Loucy (cell line): Measurements from ENCODE around the gene DNAJB13.

ENCODE experiments used
- H2AFZ ChIP-seq: fragments of 200-600 bp; sonication (generic); 2 replicates; pipeline ENCODE4 v1.6.0; 2016; ENCODE audit warnings: antibody characterized with exemption, mild to moderate bottlenecking, low read length, moderate library complexity
- H3F3A ChIP-seq: fragments of 200-600 bp; 2 replicates; pipeline ENCODE4 v1.6.0; 2016; ENCODE audit warnings: antibody characterized with exemption, low read depth, mild to moderate bottlenecking
- H3K27me3 ChIP-seq: fragments of 200-600 bp; sonication (generic); 2 replicates; pipeline ENCODE4 v1.6.1; 2014; ENCODE audit warnings: low read length, mild to moderate bottlenecking; ENCODE audit not compliant: insufficient read depth, poor library complexity, severe bottlenecking
- H3K36me3 ChIP-seq: fragments of 200-600 bp; sonication (generic); 2 replicates; pipeline ENCODE4 v1.6.1; 2016; ENCODE audit warnings: low read length; ENCODE audit not compliant: insufficient read depth
- H3K4me1 ChIP-seq: fragments of 200-600 bp; sonication (generic); 2 replicates; pipeline ENCODE4 v1.5.1; 2014; ENCODE audit warnings: low read length, mild to moderate bottlenecking; ENCODE audit not compliant: insufficient read depth, poor library complexity, severe bottlenecking
- H3K4me2 ChIP-seq: fragments of 200-600 bp; sonication (generic); 2 replicates; pipeline ENCODE4 v1.6.0; 2014; ENCODE audit warnings: antibody characterized with exemption, low read length, low read depth, mild to moderate bottlenecking; ENCODE audit not compliant: poor library complexity, severe bottlenecking
- H3K4me3 ChIP-seq: fragments of 200-600 bp; sonication (generic); 2 replicates; pipeline ENCODE4 v1.5.1; 2014; ENCODE audit warnings: low read length, mild to moderate bottlenecking, mixed read lengths; ENCODE audit not compliant: poor library complexity, severe bottlenecking
- H3K79me2 ChIP-seq: fragments of 200-600 bp; sonication (generic); 2 replicates; pipeline ENCODE4 v1.6.1; 2014; ENCODE audit warnings: low read length; ENCODE audit not compliant: insufficient read depth
- H3K9ac ChIP-seq: fragments of 200-600 bp; sonication (generic); 2 replicates; pipeline ENCODE4 v1.6.0; 2014; ENCODE audit warnings: mild to moderate bottlenecking, low read depth, low read length, moderate library complexity; ENCODE audit not compliant: poor library complexity, severe bottlenecking
- H3K9me2 ChIP-seq: fragments of 200-600 bp; sonication (generic); replicated peaks from 2 replicates; pipeline ENCODE4 v1.6.1; 2016; ENCODE audit warnings: low read depth, low read length, mixed read lengths
- H3K9me3 ChIP-seq: fragments of 200-600 bp; sonication (generic); 2 replicates; pipeline ENCODE4 v1.6.1; 2014; ENCODE audit warnings: mild to moderate bottlenecking, antibody characterized with exemption, low read length, low read depth; ENCODE audit not compliant: insufficient read depth
- H4K20me1 ChIP-seq: fragments of 200-600 bp; sonication (generic); 2 replicates; pipeline ENCODE4 v1.6.0; 2014; ENCODE audit warnings: antibody characterized with exemption, low read length, mild to moderate bottlenecking; ENCODE audit not compliant: insufficient read depth, poor library complexity, severe bottlenecking
- EZH2phosphoT487 ChIP-seq: fragments of 200-600 bp; IDR thresholded peaks from 2 replicates; pipeline ENCODE4 v1.6.1; 2018; ENCODE audit warnings: antibody characterized with exemption, mild to moderate bottlenecking, moderate library complexity, borderline replicate concordance
- TF ChIP-seq, protein P1 (sequence below): fragments of 200-600 bp; sonication (generic); conservative IDR thresholded peaks from 2 replicates; pipeline ENCODE4 v1.5.1; 2014; ENCODE audit warnings: mild to moderate bottlenecking, antibody characterized with exemption, low read length

The DNAJB13 gene

DNA sequence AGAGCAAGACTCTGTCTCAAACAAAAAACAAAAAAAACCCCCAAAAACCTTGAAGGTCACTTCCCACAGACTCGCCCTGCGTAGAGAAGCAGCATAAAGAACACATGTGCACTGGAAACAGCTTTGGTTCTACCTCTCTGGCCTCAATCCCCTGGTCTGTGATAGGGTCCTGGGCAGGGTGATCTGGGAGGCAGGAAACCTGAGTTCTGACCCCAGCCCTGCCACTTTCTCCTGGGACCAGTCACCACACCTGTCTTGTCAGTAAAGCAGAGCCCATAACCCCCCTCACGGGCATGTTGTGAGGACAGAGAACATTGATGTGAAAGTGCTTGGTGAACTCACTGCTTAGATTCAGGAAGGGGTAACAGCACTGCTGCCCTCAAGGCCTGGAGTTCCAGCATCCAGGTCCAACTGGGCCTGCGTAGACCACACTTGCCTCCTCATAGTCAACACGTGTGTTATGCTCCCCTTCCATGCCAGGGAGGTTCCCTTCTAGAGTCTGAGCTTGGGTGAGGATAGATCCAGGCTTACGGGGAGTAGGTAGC is 20.4 kb downstream of the DNAJB13 start:
- Histone ChIP-seq H3K4me2 (no peak overlapping the region), H3K36me3 (peaks cover 18% of the 10 kb centered on the region; the same call in 1 of the 2 replicates), H3K4me3 (no peak overlapping the region), H3K4me1 (peaks cover 25% of the 10 kb centered on the region), H2AFZ (no peak overlapping the region), H3K27me3 (no peaks in the 10 kb centered on the region), H3K9ac (no peak overlapping the region), H3K9me3 (no peaks in the 10 kb centered on the region), H3K79me2 (peaks cover 1% of the 10 kb centered on the region; the same call in 1 of the 2 replicates), H3F3A (0 out of 2 replicates have a peak, but pooled peaks cover 9% of the 10 kb centered on the region), H3K9me2 (no peaks in the 10 kb centered on the region), H4K20me1 (peaks cover 18% of the 10 kb centered on the region)
- no peak for TF ChIP-seq EZH2phosphoT487
- TF ChIP-seq, protein P1, sequence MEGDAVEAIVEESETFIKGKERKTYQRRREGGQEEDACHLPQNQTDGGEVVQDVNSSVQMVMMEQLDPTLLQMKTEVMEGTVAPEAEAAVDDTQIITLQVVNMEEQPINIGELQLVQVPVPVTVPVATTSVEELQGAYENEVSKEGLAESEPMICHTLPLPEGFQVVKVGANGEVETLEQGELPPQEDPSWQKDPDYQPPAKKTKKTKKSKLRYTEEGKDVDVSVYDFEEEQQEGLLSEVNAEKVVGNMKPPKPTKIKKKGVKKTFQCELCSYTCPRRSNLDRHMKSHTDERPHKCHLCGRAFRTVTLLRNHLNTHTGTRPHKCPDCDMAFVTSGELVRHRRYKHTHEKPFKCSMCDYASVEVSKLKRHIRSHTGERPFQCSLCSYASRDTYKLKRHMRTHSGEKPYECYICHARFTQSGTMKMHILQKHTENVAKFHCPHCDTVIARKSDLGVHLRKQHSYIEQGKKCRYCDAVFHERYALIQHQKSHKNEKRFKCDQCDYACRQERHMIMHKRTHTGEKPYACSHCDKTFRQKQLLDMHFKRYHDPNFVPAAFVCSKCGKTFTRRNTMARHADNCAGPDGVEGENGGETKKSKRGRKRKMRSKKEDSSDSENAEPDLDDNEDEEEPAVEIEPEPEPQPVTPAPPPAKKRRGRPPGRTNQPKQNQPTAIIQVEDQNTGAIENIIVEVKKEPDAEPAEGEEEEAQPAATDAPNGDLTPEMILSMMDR, result no peak

DNA sequence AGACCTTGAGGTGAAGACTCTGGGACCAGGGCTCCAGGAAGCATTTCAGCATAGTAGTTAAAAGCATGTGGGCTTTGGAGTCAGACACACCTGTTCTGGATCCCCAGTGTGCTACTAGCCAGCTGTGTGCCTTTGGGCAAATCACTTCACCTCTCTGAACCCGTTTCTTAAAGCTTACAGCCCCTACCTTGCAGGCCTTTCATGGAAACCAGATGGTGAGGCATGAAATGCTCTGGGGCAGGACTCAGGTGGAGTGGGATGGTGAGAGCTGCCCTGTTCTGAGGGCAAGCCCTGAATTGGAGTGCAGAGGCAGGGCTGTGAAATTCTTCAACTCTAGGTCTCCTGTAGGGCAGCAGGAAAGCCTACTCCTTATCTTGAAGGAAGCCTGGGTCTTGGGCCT is 21.4 kb downstream of the DNAJB13 start:
- peaks cover 11% of the 10 kb centered on the region; the same call in 1 of the 2 replicates for H3K79me2 ChIP-seq
- H3K9ac ChIP-seq, result no peak overlapping the region
- peaks cover 22% of the 10 kb centered on the region for H4K20me1 ChIP-seq
- H3F3A ChIP-seq, result 0 out of 2 replicates have a peak, but pooled peaks cover 9% of the 10 kb centered on the region
- H3K36me3 ChIP-seq, result peaks cover 27% of the 10 kb centered on the region; the same call in 1 of the 2 replicates
- H2AFZ ChIP-seq, result no peak overlapping the region
- no peaks in the 10 kb centered on the region for H3K9me2 ChIP-seq
- H3K4me3 ChIP-seq, result no peak overlapping the region
- no peak overlapping the region for H3K4me2 ChIP-seq
- peaks cover 28% of the 10 kb centered on the region for H3K4me1 ChIP-seq
- H3K9me3 ChIP-seq, result no peaks in the 10 kb centered on the region
- no peaks in the 10 kb centered on the region for H3K27me3 ChIP-seq
- TF ChIP-seq EZH2phosphoT487, result no peak

DNA sequence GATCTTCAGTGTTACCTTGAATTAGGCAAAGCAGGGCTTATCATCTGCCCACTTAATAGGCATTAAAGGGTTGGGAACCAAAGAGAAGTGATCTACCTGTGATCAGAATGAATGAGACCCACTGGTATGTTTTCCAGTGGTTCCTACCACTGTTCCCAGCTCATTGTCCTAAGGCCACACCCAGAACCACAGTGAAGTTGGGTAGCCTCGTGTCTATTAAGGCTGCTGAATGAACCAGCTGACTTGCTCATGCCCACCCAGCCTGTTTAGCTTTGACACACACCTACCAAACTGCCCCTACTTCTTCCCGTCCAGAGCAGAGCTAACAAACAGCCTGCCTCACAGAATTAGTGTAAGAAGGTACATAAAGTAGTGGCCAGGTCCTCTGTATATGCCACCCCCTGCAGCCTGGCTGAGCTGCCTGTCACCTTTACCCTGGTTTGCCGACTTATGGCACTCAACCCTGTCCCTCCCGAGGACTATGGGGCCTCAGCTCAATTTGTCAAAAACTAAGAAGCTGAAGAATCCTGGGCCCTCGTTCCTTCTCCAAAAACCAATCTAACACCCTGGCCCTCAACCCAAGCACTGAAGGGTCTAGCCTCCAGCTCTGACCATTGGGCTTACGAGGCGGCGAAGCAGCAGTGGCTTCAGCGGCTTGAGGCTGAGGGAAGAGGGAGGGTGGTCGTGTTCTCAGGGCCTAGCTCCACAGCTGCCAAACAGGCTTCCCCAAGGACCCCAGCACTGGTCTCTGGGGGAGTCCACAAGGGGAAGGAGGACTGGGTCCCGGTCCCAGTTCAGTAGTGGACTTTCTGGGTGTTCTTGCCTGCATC is 22.0 kb downstream of the DNAJB13 start:
- peaks cover 28% of the 10 kb centered on the region for H4K20me1 ChIP-seq
- no peaks in the 10 kb centered on the region for H3K9me3 ChIP-seq
- no peak overlapping the region for H2AFZ ChIP-seq
- 0 out of 2 replicates have a peak, but pooled peaks cover 9% of the 10 kb centered on the region for H3F3A ChIP-seq
- no peak overlapping the region for H3K4me2 ChIP-seq
- no peaks in the 10 kb centered on the region for H3K27me3 ChIP-seq
- H3K36me3 ChIP-seq, result peaks cover 34% of the 10 kb centered on the region; the same call in 1 of the 2 replicates
- peaks cover 17% of the 10 kb centered on the region for H3K79me2 ChIP-seq
- no peak overlapping the region for H3K4me3 ChIP-seq
- H3K9me2 ChIP-seq, result no peaks in the 10 kb centered on the region
- no peak for TF ChIP-seq EZH2phosphoT487
- TF ChIP-seq, protein P1, result no peak
- H3K9ac ChIP-seq, result no peak overlapping the region
- H3K4me1 ChIP-seq, result peaks cover 35% of the 10 kb centered on the region
